ACC112 (cell line): ENCODE data around the gene PRSS22.

ENCODE experiments used
- H2AFZ ChIP-seq: fragments of 200-600 bp; sonication (generic); one replicate; pipeline ENCODE4 v1.6.0; 2017; ENCODE audit warnings: antibody characterized with exemption, low read length; ENCODE audit not compliant: unreplicated experiment
- H3K27ac ChIP-seq: fragments of 200-600 bp; sonication (generic); 2 replicates; pipeline ENCODE4 v1.5.1; 2014; ENCODE audit warnings: low read depth, mild to moderate bottlenecking, antibody characterized with exemption, low read length, moderate library complexity
- H3K27me3 ChIP-seq: fragments of 200-600 bp; sonication (generic); 2 replicates; pipeline ENCODE4 v1.6.1; 2014; ENCODE audit warnings: mild to moderate bottlenecking, antibody characterized with exemption, low read length, moderate library complexity, mixed read lengths; ENCODE audit not compliant: insufficient read depth
- H3K36me3 ChIP-seq: fragments of 200-600 bp; sonication (generic); 2 replicates; pipeline ENCODE4 v1.6.1; 2016; ENCODE audit warnings: mild to moderate bottlenecking, antibody characterized with exemption, low read length, moderate library complexity, mixed read lengths; ENCODE audit not compliant: insufficient read depth
- H3K4me1 ChIP-seq: fragments of 200-600 bp; sonication (generic); one replicate; pipeline ENCODE4 v1.6.1; 2016; ENCODE audit warnings: low read length, mixed read lengths; ENCODE audit not compliant: insufficient read depth, unreplicated experiment, control insufficient read depth
- H3K4me3 ChIP-seq: fragments of 200-600 bp; sonication (generic); 2 replicates; pipeline ENCODE4 v1.5.1; 2014; ENCODE audit warnings: mild to moderate bottlenecking, low read depth, low read length
- H3K79me2 ChIP-seq: fragments of 200-600 bp; sonication (generic); one replicate; pipeline ENCODE4 v1.6.0; 2016; ENCODE audit warnings: low read length; ENCODE audit not compliant: control insufficient read depth, unreplicated experiment, insufficient read depth

Gene PRSS22

GRCh38 chr16:2879854-2880508, 22.0 kb upstream of the PRSS22 start:
- peaks cover 11% of the 10 kb centered on the region for H3K79me2 ChIP-seq
- H3K27ac ChIP-seq, result no peak overlapping the region
- H3K4me1 ChIP-seq, result peaks cover 5% of the 10 kb centered on the region
- H3K4me3 ChIP-seq, result no peak overlapping the region
- no peaks in the 10 kb centered on the region for H3K27me3 ChIP-seq
- no peaks in the 10 kb centered on the region for H3K36me3 ChIP-seq
- no peak overlapping the region for H2AFZ ChIP-seq

DNA sequence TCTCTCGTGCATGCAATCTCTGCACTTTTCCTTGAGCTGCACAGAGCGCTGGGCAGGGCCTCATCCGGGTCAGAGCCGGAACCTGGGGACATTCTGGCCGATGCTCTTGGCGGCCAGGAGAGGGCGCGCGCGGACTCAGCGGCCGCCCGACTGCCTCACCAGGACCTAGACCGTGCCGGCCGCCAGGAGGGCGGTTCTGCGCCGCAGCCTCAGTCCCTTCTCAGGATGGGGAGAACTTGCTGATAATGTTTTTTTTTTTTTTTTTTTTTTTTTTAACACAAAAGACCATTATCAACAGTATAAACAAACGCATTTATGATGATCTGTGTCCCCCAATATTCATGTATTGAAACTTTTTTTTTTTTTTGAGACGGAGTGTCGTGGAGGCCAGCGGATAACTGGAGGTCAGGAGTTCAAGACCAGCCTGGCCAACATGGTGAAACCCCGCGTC, 17.0 kb upstream of the PRSS22 start:
- Histone ChIP-seq H3K4me3 (no peak overlapping the region), H3K27ac (no peak overlapping the region), H2AFZ (no peak overlapping the region)

DNA sequence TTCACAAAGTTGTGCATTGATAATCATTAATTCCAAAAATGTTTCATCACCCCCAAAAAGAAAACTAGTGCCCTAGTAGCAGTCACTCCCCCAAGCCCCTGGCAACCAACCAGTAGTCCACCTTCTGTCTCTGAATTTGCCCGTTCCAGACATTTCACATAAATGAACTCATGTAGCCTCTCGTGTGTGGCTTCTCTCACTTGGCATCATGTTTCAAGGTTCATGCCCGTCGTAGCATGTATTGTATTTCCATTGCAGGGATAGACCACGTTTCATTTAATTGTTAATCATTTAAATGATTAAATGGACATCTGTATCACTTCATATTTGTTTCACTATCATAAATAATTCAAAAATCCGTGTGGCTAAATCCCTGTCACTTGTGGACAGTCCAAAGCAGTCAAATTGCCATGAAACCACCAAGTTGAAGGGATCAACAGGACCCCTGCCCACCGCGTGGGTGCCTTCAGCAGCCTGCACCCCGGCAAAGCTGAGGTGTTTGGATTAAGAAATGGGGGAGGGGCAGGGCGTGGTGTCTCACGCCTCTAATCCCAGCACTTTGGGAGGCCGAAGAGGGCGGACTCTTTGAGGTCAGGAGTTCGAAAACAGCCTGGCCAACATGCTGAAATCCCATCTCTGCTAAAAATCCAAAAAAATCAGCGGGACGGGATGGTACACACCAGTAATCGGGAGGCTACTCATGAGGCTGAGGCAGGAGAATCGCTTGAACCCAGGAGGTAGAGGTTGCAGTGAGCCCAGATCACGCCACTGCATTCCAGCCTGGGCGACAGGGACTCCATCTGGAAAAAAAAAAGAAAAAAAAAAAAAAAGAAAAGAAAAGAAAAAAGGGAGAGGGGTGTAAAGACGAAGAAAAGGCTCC, 16.3 kb upstream of the PRSS22 start:
- Histone ChIP-seq H3K27me3 (no peaks in the 10 kb centered on the region), H3K27ac (no peak overlapping the region), H3K79me2 (no peaks in the 10 kb centered on the region), H3K4me1 (peaks cover 4% of the 10 kb centered on the region), H3K36me3 (no peaks in the 10 kb centered on the region), H3K4me3 (peak overlapping the region; percentile 9; the same call in 1 of the 2 replicates), H2AFZ (peak overlapping the region; percentile 7)

More for the DNA sequence above, 17.0 kb upstream of the PRSS22 start:
- Histone ChIP-seq H3K4me1 (peaks cover 4% of the 10 kb centered on the region), H3K79me2 (no peaks in the 10 kb centered on the region), H3K27me3 (no peaks in the 10 kb centered on the region), H3K36me3 (no peaks in the 10 kb centered on the region)

- Histone ChIP-seq H3K4me1 (peaks cover 11% of the 10 kb centered on the region), H3K79me2 (no peaks in the 10 kb centered on the region), H2AFZ (no peak overlapping the region), H3K27me3 (no peaks in the 10 kb centered on the region), H3K36me3 (no peaks in the 10 kb centered on the region), H3K27ac (no peak overlapping the region), H3K4me3 (no peak overlapping the region)
These were observed 14.0 kb upstream of the PRSS22 start for GRCh38 chr16:2871926-2872325.

DNA sequence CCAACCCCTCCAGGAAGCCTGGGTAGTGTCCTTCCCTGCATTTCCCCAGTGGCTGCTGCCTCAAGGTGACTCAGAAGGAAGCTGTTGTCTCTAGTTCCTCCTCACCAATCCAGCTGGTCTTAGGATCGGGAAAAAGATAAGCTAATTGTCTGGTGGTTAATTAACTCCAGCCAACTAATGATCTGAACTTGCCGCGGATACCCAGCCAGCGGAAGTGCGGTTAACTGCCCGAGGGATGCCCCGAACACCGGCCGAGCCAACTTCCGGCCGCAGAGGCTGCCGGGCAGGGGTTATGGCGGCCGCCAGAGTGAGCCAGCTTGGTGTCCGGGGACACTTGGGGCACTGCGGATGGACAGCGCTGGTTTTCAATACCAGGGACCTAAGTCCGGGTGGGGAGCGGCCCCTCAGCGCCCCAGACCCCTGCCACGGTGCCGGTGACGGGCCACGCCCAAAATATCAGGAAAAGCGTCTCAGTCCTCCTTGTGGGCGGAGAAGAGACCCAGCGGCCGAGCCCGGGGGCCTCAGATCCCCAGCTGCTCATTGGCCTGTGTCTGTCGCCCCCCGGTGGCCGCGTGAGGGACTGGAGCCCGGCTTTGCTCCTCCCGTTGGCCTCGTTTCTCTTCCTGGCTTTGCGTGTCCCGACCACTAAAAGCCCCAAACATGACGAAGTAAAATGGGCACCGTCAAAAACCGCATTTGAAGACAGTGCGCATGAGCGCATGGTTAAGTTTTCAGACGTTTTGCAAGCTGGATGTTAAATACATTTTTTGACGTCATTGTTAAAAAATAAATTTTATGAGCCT, 10.2 kb upstream of the PRSS22 start:
- H3K27me3 ChIP-seq, result no peaks in the 10 kb centered on the region
- H3K4me3 ChIP-seq, result peak overlapping the region; percentile 83
- peaks cover 10% of the 10 kb centered on the region for H3K4me1 ChIP-seq
- H3K36me3 ChIP-seq, result no peaks in the 10 kb centered on the region
- H2AFZ ChIP-seq, result peak overlapping the region; percentile 97
- H3K79me2 ChIP-seq, result no peaks in the 10 kb centered on the region
- peak overlapping the region; percentile 93 for H3K27ac ChIP-seq

DNA sequence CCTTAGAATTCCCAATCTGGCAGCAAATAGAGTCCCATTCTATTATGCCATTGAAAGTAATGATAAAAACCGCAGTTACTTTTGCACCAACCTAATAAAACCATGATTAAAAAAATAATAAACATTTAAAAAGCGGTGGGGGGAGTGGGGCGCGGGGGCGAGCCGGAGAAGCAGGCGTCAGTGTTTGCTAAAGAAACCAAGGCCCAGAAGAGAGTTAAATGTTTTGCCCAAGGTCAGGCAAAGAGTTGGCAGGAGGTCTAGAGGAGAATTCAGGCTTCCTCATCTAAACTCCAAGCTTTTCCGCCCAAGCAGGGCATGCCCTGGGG, 9.7 kb upstream of the PRSS22 start:
- H3K4me3 ChIP-seq, result peak overlapping the region; percentile 83
- H3K79me2 ChIP-seq, result no peaks in the 10 kb centered on the region
- peaks cover 7% of the 10 kb centered on the region for H3K4me1 ChIP-seq
- H2AFZ ChIP-seq, result peak overlapping the region; percentile 97
- H3K36me3 ChIP-seq, result no peaks in the 10 kb centered on the region
- H3K27me3 ChIP-seq, result no peaks in the 10 kb centered on the region
- peak overlapping the region; percentile 93 for H3K27ac ChIP-seq

DNA sequence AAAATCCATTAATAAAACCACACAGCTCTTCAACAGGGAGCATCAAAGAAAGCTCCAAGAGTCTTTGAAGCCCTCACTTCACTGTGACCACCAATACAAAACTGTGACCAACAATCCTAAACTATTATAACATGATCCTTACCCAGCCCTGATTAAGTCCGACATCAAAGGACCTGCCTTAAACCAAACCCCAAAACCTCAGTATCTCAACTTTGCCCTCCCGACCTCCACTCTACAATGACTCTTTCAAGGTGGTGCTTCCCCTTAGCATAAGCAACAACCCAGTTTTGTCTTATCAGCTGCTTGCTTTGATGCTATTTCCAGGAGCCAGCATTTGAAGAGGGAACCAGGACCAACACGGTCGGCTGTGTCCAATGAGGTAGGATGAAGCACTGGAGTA, 8.5 kb upstream of the PRSS22 start:
- H3K4me3 ChIP-seq, result no peak overlapping the region
- H3K4me1 ChIP-seq, result peaks cover 7% of the 10 kb centered on the region
- H3K36me3 ChIP-seq, result no peaks in the 10 kb centered on the region
- no peaks in the 10 kb centered on the region for H3K27me3 ChIP-seq
- no peak overlapping the region for H2AFZ ChIP-seq
- no peaks in the 10 kb centered on the region for H3K79me2 ChIP-seq
- H3K27ac ChIP-seq, result no peak overlapping the region

DNA sequence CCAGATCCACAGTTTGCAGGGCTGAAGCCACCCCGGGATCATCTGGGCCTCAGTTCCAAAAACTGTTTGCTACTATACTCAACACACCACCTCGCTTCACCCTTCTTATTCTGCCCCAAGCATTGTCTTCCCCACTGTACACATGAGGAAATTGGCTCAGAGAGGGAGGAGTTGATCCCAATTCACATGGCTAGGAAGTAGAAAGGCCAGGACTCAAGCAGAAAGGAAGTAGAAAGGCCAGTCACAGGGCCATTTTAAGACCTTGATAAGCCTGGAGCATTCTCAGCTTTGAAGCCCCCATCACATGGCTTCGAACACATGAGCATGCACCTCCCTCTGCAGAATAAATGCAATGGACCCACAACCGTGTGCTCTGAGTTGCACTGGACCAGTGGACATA, 7.7 kb upstream of the PRSS22 start:
- no peaks in the 10 kb centered on the region for H3K27me3 ChIP-seq
- no peak overlapping the region for H3K4me3 ChIP-seq
- no peak overlapping the region for H2AFZ ChIP-seq
- H3K27ac ChIP-seq, result no peak overlapping the region
- H3K36me3 ChIP-seq, result no peaks in the 10 kb centered on the region
- H3K4me1 ChIP-seq, result peaks cover 7% of the 10 kb centered on the region
- H3K79me2 ChIP-seq, result no peaks in the 10 kb centered on the region

GRCh38 chr16:2860826-2861567, 3.0 kb upstream of the PRSS22 start:
- H3K79me2 ChIP-seq, result no peaks in the 10 kb centered on the region
- H3K4me1 ChIP-seq, result no peaks in the 10 kb centered on the region
- no peak overlapping the region for H3K4me3 ChIP-seq
- no peak overlapping the region for H2AFZ ChIP-seq
- H3K27ac ChIP-seq, result no peak overlapping the region
- H3K27me3 ChIP-seq, result peaks cover 7% of the 10 kb centered on the region; the same call in 1 of the 2 replicates
- no peaks in the 10 kb centered on the region for H3K36me3 ChIP-seq

GRCh38 chr16:2859686-2860265, 1.8 kb upstream of the PRSS22 start:
- Histone ChIP-seq H3K79me2 (no peaks in the 10 kb centered on the region), H3K27me3 (peaks cover 7% of the 10 kb centered on the region; the same call in 1 of the 2 replicates), H2AFZ (no peak overlapping the region), H3K4me1 (no peaks in the 10 kb centered on the region), H3K36me3 (no peaks in the 10 kb centered on the region), H3K4me3 (no peak overlapping the region), H3K27ac (no peak overlapping the region)
